Cerebellar cortex (tissue), 1 donor: ENCODE results near the gene AJAP1.
"Not testable (repeated sequence)": the region's sequence is repeated elsewhere in the genome, so short reads cannot be mapped to it uniquely, and the experiment has no call there.

Source experiments
- DNase-seq: peaks from one replicate; pipeline ENCODE4 v3.0.0-alpha.2; 2015; ENCODE audit warnings: low spot score

The AJAP1 gene

GRCh38 chr1:4653796-4654725, at the start of gene AJAP1:
TSS of gene AJAP1 (plus strand) at chr1:4654609. CDS start at chr1:4655426, 817 bp downstream.
- DNase-seq = no peak

- DNase-seq = no peak
Measured at GRCh38 chr1:4605158-4605557, 49.3 kb upstream of the AJAP1 start.

GRCh38 chr1:4611563-4612341, 42.7 kb upstream of the AJAP1 start:
- no peak for DNase-seq

- no peak for DNase-seq
Measured at GRCh38 chr1:4612991-4613390, 41.4 kb upstream of the AJAP1 start.

GRCh38 chr1:4613606-4614370, 40.6 kb upstream of the AJAP1 start:
- no peak for DNase-seq

- DNase-seq = no peak
Measured at GRCh38 chr1:4614371-4615137, 39.9 kb upstream of the AJAP1 start.

- DNase-seq = no peak
Measured at GRCh38 chr1:4615138-4615470, 39.3 kb upstream of the AJAP1 start.

GRCh38 chr1:4615501-4615900, 38.9 kb upstream of the AJAP1 start:
- no peak for DNase-seq

GRCh38 chr1:4616831-4617465, 37.5 kb upstream of the AJAP1 start:
- no peak for DNase-seq

- DNase-seq = no peak
Measured at GRCh38 chr1:4617506-4617905, 36.9 kb upstream of the AJAP1 start.

GRCh38 chr1:4618827-4619226, 35.6 kb upstream of the AJAP1 start:
- not testable (repeated sequence) for DNase-seq

GRCh38 chr1:4621646-4622045, 32.8 kb upstream of the AJAP1 start:
- no peak for DNase-seq

- no peak for DNase-seq
Measured at GRCh38 chr1:4622821-4623220, 31.6 kb upstream of the AJAP1 start.

GRCh38 chr1:4624141-4624715, 30.2 kb upstream of the AJAP1 start:
- no peak for DNase-seq

GRCh38 chr1:4624801-4625200, 29.6 kb upstream of the AJAP1 start:
- no peak for DNase-seq

GRCh38 chr1:4626061-4626460, 28.3 kb upstream of the AJAP1 start:
- no peak for DNase-seq

- DNase-seq = no peak
Measured at GRCh38 chr1:4626560-4627319, 27.7 kb upstream of the AJAP1 start.

GRCh38 chr1:4627353-4627752, 27.1 kb upstream of the AJAP1 start:
- DNase-seq = no peak

GRCh38 chr1:4628992-4629391, 25.4 kb upstream of the AJAP1 start:
- DNase-seq = no peak

- no peak for DNase-seq
Measured at GRCh38 chr1:4630561-4630960, 23.8 kb upstream of the AJAP1 start.
